Neural cell (in vitro differentiated cells): ENCODE results near the gene PYGL.

Experiments used
- EP300 ChIP-seq: fragments of 450-650 bp; conservative IDR thresholded peaks from 2 replicates; pipeline ENCODE4 v1.6.1; 2014; ENCODE audit warnings: antibody characterized with exemption, mild to moderate bottlenecking, moderate library complexity; ENCODE audit not compliant: poor library complexity, severe bottlenecking
- EZH2 ChIP-seq: fragments of 200-600, 300-800 bp; shearing (Covaris generic), sonication (generic); IDR thresholded peaks from 2 replicates; pipeline ENCODE4 v1.6.1; 2014; ENCODE audit warnings: antibody characterized with exemption, low read length, borderline replicate concordance, mild to moderate bottlenecking; ENCODE audit not compliant: insufficient read depth, poor library complexity, severe bottlenecking
- POLR2AphosphoS5 ChIP-seq: IDR thresholded peaks from 2 replicates; pipeline ENCODE4 v1.6.1; 2012
- RAD21 ChIP-seq: fragments of 450-650 bp; conservative IDR thresholded peaks from 2 replicates; pipeline ENCODE4 v1.6.1; 2014; ENCODE audit warnings: antibody characterized with exemption, mild to moderate bottlenecking, moderate library complexity
- SMC3 ChIP-seq: fragments of 450-650 bp; conservative IDR thresholded peaks from 2 replicates; pipeline ENCODE4 v1.6.1; 2014; ENCODE audit warnings: antibody characterized with exemption, mild to moderate bottlenecking, moderate library complexity; ENCODE audit not compliant: poor library complexity
- TAF1 ChIP-seq: IDR thresholded peaks from 2 replicates; pipeline ENCODE4 v1.6.1; 2012; ENCODE audit warnings: low read depth
- TF ChIP-seq, protein P1 (sequence below): fragments of 450-650 bp; IDR thresholded peaks from 2 replicates; pipeline ENCODE4 v1.5.1; 2014; ENCODE audit warnings: antibody characterized with exemption, mild to moderate bottlenecking, moderate library complexity; ENCODE audit not compliant: poor library complexity, severe bottlenecking
- TF ChIP-seq, protein P2 (sequence below): IDR thresholded peaks from 2 replicates; pipeline ENCODE4 v1.6.1; 2012; ENCODE audit warnings: borderline replicate concordance

DNA sequence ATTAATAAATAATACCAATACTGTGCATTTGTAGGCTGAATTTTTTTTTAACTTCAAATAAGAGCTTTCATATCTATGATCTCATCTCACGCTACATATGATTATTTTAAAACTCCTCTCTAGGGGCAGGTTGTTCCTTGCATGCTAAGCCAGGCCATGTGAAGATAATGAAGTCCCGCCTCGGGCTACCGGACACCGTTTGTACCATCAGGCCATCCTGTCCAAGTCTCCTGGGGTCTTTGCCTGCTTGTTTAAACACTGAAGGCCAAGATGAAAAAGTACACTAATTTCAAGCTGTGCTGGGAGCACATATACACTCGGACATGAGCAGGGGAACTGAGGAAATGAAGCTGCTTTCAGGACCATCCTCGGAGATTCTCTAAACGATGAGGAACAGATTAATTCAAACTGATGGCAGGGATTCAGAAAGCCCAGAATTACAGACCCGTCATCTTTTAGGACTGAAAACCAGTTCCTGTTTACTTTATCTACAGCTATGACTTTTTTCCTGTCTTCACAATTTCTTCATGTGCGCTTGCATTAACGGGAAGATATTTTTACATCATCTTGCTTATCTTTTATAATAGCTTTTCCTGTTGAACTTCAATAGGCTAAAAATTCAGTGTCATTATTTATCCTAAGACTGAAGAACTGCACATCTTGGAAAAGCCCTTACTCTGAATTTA is 78.7 kb downstream of the PYGL start:
- TF ChIP-seq, protein P1, sequence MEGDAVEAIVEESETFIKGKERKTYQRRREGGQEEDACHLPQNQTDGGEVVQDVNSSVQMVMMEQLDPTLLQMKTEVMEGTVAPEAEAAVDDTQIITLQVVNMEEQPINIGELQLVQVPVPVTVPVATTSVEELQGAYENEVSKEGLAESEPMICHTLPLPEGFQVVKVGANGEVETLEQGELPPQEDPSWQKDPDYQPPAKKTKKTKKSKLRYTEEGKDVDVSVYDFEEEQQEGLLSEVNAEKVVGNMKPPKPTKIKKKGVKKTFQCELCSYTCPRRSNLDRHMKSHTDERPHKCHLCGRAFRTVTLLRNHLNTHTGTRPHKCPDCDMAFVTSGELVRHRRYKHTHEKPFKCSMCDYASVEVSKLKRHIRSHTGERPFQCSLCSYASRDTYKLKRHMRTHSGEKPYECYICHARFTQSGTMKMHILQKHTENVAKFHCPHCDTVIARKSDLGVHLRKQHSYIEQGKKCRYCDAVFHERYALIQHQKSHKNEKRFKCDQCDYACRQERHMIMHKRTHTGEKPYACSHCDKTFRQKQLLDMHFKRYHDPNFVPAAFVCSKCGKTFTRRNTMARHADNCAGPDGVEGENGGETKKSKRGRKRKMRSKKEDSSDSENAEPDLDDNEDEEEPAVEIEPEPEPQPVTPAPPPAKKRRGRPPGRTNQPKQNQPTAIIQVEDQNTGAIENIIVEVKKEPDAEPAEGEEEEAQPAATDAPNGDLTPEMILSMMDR, result no peak
- TF ChIP-seq POLR2AphosphoS5 (no peak), EP300 (no peak), SMC3 (no peak), TAF1 (no peak), EZH2 (no peak), RAD21 (no peak)
- TF ChIP-seq, protein P2, sequence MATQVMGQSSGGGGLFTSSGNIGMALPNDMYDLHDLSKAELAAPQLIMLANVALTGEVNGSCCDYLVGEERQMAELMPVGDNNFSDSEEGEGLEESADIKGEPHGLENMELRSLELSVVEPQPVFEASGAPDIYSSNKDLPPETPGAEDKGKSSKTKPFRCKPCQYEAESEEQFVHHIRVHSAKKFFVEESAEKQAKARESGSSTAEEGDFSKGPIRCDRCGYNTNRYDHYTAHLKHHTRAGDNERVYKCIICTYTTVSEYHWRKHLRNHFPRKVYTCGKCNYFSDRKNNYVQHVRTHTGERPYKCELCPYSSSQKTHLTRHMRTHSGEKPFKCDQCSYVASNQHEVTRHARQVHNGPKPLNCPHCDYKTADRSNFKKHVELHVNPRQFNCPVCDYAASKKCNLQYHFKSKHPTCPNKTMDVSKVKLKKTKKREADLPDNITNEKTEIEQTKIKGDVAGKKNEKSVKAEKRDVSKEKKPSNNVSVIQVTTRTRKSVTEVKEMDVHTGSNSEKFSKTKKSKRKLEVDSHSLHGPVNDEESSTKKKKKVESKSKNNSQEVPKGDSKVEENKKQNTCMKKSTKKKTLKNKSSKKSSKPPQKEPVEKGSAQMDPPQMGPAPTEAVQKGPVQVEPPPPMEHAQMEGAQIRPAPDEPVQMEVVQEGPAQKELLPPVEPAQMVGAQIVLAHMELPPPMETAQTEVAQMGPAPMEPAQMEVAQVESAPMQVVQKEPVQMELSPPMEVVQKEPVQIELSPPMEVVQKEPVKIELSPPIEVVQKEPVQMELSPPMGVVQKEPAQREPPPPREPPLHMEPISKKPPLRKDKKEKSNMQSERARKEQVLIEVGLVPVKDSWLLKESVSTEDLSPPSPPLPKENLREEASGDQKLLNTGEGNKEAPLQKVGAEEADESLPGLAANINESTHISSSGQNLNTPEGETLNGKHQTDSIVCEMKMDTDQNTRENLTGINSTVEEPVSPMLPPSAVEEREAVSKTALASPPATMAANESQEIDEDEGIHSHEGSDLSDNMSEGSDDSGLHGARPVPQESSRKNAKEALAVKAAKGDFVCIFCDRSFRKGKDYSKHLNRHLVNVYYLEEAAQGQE, result no peak
